Measurements from ENCODE around the gene KCNJ12.

KCNJ12 gene

DNA sequence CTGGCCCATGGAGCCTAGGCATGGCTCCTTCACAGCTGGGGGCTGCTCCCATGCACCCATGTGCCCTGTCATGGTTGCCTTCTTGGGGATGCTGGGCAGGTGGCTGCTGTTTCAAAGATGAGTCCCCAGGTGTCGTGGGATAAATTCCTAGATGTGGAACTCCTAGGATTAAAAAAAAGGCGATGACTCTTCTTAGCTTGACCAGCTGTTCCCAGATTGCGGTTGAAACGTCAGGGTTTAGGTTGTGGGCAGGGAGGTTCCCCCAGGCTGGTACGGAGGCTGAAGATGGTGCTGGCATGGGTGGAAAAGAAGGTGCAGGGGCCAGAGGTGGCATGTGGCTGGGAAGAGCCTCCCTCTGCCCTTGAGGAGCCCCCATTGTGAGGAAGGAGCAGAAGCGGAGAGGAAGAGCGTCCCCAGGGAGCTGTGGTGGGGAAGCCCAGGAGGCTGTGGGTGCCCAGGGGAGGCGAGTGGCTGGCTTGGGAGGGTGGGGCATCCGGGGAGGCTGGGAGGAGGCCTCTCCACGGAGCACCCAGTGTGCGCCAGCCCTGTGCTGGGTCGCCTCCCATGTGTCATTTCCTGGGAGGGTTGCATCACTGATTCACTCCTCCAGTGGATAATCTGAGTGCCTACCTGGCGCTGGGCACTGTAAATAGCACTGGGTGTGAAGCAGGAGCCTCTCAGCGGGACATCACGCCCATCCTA, 7.5 kb upstream of the KCNJ12 start:
- DNase-seq (ENCODE audit: low read depth): no peak

DNA sequence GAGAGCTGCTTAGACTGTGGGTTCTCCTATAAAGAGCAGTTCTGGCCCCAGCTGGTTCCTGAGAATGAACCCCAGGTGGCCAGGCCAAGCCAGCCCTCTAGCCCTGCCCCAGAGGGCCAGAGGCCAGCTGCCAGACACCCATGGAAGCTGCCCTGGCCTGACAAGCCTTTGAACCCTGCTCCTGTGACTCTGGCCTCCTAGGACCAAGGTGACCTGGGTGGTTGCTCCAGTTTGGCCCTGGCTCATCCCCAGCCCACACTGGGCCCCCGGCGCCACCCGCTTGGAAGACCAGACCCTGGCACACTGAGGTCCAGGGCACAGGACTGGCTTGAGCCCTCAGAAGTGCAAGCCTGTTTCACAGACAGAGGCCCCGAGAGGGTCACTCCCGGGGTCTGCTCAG, 6.8 kb upstream of the KCNJ12 start:
- no peak for DNase-seq (ENCODE audit: low read depth)

DNA sequence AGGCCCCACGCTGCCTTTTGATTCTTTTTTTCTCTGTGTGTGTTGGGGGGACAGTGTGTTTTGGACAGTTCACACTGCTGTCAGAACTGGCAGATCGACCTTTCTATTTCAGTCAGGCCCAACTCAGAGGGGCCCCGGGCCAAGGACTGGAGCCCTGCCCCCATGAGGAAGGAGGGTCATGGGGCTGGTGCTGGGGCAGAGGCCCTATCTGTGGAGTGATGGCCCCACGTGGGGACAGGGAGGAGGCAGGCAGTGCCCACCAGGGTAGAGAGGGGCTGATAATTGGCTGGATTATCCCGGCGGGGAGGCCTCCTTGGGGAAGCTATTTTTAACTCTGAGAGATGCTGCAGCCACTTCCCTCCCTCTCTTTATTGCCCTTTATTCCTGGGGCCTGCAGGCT, 5.7 kb upstream of the KCNJ12 start:
- DNase-seq (ENCODE audit: low read depth): no peak

- no peak for DNase-seq (ENCODE audit: low read depth)
Observed at GRCh38 chr17:21371511-21372081, 4.6 kb upstream of the KCNJ12 start.

GRCh38 chr17:21372256-21372954, 3.8 kb upstream of the KCNJ12 start:
- no peak for DNase-seq (ENCODE audit: low read depth)

GRCh38 chr17:21373036-21373435, 3.1 kb upstream of the KCNJ12 start:
- no peak for DNase-seq (ENCODE audit: low read depth)

DNA sequence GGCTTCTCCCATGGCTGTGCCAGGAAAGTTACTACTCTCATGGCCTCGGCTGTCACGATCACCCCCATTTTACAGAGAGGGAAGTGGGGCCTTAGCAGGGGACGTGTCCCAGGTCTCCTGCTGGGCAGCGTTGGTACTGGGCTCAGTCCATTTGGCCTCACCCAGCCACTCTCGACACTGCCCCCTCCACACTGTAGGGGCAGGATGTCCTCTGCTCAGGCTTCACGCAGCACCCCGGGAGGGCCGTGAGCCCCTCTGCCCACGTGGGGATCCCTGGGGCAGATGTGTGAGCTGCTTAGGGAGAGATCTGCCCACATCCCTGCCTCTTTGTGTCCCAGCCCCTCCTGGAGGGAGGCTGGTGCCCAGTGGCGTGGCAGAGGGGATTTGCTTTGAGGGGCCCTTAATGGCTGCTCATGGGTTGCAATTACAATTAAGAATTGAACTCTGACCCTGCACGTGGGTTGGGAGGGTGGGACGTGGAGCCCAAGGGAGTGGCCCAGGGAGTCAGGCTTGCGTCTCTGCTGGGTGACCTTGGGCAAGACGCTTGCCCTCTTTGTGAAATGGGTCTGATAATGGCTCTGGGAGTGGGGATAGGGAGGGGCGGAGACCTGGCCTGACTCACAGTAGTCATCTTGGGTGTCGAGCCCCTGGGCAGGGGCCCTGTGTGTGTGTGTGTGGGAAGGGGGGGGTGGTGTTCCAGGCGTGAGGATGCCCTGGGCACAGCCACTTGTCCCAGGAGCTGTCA, 2.3 kb upstream of the KCNJ12 start:
- DNase-seq (ENCODE audit: low read depth): no peak

DNA sequence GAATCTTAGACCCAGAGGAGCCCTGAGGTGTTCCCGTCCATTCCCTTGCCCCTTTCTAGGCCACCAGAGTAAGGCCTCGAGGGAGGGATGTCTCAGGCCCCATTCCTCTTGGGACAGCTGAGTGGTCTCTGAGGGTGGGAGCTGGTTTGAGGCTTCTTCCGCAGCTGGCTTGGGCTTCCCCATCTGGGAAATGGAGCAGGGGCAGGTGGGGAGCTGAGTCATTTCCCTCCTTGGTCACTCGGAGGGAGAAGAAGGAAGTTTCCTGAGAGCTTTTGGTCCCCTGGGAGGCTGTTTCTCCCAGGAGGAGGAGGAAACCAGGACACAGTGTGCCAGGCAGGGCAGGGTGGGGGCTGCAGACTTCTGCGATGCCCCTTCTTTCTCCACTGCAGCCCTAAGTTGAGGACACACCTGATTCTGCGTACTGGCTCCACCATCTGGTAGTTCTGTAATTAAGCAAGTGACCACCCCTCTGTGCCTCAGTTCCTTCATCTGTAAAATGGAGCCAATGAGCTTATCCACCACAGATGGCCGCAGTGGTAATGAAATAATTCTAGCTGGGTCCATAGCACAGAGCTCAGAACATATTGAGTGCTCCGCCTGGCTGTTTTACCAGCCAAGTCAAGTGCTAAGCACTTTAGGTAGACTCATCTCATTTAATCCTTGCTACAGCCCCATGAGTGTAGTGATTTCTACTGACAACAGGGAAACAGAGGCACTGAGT, 1.6 kb upstream of the KCNJ12 start:
- no peak for DNase-seq (ENCODE audit: low read depth)

DNA sequence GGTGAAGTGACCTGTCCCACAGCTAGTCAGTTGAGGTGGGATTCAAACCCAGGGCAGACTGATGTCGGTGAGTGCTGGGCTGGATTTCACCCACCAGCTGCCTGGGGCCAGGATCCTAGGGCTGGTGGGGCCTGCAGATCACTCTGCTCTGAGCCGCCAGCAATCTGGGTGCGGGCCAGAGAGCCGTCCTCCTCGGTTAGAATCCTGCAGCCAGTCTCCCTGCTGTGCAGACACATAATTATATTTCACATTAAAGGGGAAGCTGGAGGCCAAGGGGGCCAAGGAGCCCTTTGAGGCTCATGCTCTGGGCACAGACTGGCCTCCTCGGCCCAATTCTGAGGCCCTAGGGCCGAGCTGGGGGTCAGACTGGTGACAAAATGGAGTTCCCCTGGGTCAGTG, 996 bp upstream of the KCNJ12 start:
- DNase-seq (ENCODE audit: low read depth): no peak

- DNase-seq (ENCODE audit: low read depth): no peak
Observed at GRCh38 chr17:21375757-21376080, 438 bp upstream of the KCNJ12 start.

DNA sequence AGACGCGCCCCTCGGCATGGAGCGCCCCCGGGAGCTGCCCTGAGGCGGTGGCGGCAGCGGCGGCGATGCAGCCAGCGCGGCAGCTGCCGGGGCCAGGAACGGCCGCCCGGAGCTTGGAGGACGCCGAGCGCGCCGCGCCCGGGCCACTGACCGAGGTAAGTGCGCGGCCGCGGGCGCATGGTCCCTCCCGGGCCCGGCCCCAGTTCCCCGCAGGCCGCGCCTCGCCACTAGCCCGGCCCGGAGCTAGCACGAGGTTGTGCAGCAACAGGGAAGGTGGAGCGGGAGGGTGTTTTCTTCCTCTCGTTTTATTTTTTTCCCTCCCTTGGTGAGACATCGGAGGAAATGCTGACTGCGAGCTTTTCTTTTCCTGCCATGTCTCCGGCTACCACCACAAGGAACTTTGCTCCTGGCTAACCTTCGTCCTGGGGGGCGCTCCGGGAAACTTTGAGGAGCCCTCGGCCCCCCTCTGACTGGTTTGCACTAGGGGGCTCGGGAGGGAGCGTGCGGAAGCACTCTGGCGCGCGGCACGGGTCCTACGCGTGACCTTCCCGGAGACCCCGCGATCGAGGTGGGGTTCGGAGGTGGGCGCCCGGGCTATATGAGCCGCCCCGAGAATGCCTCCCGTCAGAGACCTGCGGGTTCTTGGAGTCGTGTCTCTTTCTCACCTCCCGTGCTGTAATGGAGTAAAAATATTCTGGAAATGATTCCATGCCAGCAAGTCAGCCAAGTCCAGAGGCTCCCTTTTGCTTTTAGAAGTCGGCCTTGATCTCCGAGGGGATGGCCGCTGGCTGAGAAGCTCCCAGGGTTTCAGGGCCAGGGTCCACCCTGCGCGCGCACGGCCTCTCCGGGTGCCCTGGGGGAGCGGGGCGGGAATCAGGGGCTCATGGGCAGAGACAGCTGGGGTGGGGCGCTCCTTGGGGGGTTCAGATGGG, 868 bp downstream of the KCNJ12 start:
- no peak for DNase-seq (ENCODE audit: low read depth)

DNA sequence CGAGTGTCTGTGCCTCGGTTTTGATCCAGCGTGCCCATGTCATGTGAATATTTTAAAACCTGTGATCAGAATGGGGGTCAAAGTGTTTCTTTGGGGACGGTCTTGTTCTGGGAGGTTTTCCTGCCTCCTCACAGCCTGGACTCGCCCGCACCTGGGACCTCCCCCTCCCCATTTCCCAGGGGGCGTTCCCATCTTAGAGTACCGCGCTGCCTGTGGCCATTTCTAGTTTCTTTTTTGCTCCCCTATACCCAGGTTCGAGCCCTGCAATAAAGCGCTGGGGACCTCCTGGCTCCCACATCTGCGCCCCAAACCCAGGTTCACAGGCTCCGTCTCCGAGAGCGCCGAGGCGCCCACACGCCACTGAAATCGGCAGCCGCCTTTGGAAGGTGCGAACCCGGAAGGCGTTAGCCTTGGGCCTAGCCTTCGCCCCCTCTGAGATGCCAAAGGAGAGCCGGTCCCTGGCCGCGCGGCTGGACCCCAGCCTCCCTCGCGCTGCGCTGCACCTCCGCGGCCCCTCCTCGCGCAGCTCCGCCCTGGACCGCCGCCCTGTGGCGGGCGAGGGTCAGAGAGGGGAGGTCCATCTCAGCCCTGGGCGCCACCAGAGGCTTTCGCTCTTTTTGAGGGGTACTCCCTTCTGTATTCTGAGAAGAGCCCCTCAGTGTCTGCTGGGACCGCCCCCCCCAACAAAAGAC, 1.7 kb downstream of the KCNJ12 start:
- DNase-seq (ENCODE audit: low read depth): no peak

- DNase-seq (ENCODE audit: low read depth): no peak
Observed at GRCh38 chr17:21378553-21378952, 2.4 kb downstream of the KCNJ12 start.

DNA sequence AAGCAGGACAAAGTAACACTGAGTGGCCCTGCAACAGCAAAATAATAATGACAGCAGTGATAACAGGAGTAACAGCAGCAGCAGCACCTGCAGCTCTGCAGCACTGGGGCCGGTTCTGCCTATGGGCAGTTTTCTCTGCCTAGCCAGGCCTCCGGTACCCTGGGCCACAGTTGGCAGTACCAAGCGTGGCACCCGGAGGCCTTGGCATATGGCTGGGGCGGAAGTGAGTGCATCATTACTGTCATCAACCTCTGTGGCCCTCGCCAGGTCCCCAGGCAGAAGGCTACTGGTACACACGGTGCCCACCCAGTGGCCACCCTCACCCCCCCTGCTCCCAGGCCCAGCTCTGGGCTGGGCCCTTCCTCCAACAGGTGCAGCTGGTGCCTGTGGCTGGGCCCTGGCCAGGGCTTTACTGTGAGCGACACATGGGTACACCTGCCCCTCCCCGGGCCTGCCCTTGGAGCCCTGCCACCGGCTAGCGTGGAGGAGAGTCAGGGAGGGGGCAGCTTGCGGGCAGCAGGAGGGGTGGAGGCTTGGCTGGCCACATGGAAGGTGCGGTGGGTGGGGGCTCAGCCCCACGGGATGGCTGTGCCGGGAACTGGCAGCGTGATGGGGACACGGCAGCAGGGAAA, 3.0 kb downstream of the KCNJ12 start:
- DNase-seq (ENCODE audit: low read depth): no peak

- no peak for DNase-seq (ENCODE audit: low read depth)
Observed at GRCh38 chr17:21380659-21381058, 4.5 kb downstream of the KCNJ12 start.

DNA sequence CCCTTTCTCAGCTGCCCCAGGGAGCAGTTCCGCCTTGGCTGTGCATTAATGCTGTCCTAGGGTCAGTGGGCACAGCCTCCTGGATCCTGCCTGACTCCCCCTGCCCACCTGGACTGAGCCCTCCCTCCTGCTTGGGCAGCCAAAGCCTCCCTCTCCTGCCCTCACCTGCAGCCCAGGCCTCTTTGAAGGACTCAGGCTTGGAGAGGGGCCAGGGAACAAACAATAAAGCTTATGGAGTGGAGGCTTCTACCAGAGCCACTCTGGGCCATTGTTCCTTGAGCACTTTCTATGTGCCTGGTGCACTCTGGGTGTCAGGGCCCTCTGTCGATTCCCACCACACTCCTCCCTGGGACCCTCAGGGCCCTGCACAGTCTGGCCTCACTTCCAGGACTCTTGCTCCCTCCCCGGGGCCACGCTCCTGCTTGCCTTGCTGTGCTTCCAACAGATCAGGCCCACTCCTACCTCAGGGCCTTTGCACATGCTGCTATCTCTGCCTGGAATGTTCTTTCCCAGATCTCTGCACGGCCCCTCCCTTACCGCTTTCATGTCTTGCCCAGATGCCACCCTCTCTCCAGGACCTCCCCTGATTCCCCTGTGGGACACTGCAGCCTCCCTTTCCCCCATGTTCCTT, 5.0 kb downstream of the KCNJ12 start:
- DNase-seq (ENCODE audit: low read depth): no peak

GRCh38 chr17:21382560-21383495, 6.7 kb downstream of the KCNJ12 start:
- no peak for DNase-seq (ENCODE audit: low read depth)

DNA sequence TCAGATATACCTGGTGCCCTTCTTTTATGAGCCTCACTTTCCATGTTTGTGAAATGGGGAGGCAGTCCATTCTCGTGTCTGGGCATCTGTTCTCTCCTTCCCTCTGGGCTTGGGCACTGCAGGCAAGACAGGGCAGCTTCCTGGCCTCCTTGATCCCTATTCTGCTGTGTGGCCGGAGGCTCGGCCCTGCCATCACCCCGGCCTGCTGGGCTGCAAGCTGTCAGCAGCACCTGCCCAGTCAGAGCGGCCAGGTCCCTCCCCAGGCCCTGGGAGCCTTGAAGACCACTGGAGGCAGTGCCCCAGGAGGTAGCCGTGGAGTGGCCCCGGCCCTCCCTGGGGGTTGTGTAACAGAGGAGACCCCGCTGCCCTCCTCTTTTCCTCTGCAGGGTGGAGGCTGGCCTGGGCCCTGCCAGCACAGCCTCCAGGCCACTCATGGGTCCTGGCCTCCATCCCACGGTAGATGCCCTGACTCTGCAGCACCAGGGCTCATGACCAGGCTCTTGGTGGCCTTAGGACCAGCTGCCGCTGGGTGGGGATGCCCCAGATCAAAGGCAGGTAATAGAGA, 9.2 kb downstream of the KCNJ12 start:
- no peak for DNase-seq (ENCODE audit: low read depth)

Measured in GM04504 (cell line).